HepG2 (cell line): ENCODE results near the gene EFNA2. TPM values are rescaled to one million over a fixed set of nuclear protein-coding genes. Genes with fewer than 3 reads are reported as not detected.

ENCODE experiments used
- KDM3A ChIP-seq: IDR thresholded peaks from 2 replicates; pipeline ENCODE4 v1.6.1; 2018; ENCODE audit warnings: low read depth, missing compliant biosample characterization
- NFYB ChIP-seq: sonication (generic); formaldehyde crosslinking; IDR thresholded peaks from 2 replicates; pipeline ENCODE4 v1.4.0; 2020; ENCODE audit warnings: missing genetic modification reagents
- ZNF326 ChIP-seq: sonication (generic); formaldehyde crosslinking; IDR thresholded peaks from 2 replicates; pipeline ENCODE4 v1.4.0; 2020; ENCODE audit warnings: missing genetic modification reagents, borderline replicate concordance
- ZNF354B ChIP-seq: sonication (generic); formaldehyde crosslinking; IDR thresholded peaks from 2 replicates; pipeline ENCODE4 v1.8.0; 2022; ENCODE audit warnings: mild to moderate bottlenecking, missing genetic modification reagents
- ZNF510 ChIP-seq: sonication (generic); formaldehyde crosslinking; IDR thresholded peaks from 2 replicates; pipeline ENCODE4 v1.4.0; 2020; ENCODE audit warnings: low read depth, mild to moderate bottlenecking, missing genetic modification reagents
- ZNF567 ChIP-seq: sonication (generic); formaldehyde crosslinking; IDR thresholded peaks from 2 replicates; pipeline ENCODE4 v1.8.1; 2023; ENCODE audit warnings: mild to moderate bottlenecking, missing genetic modification reagents, borderline replicate concordance
- ZNF672 ChIP-seq: sonication (generic); formaldehyde crosslinking; IDR thresholded peaks from 2 replicates; pipeline ENCODE4 v1.8.1; 2022; ENCODE audit warnings: missing genetic modification reagents
- polyA plus RNA-seq, 8 experiments: library from polyadenylated mRNA; depleted of rRNA in 3 of 8; stranded (reverse) in 7 of 8; unstranded in 1 of 8; fragments of >200 nt; fragmentation: Illumina TruSeq in 4 of 8; extraction: Trizol in 4 of 8; gene quantifications; 2 replicates each; pipeline versions ENCODE4 v1.2.1 to v1.2.3, GENCODE V29; 2011 to 2016; ENCODE audit warnings: low read depth in 4 of 8, missing spikeins in 1 of 8, mixed read lengths in 1 of 8; ENCODE audit not compliant: insufficient read depth in 1 of 8
- total RNA-seq, 5 experiments: library from RNA; depleted of rRNA; stranded (reverse); fragments of >200 nt; fragmentation: Illumina TruSeq; extraction: Trizol; gene quantifications; 2 replicates each; pipeline ENCODE4 v1.2.3, GENCODE V29; 2016; ENCODE audit warnings: low read depth in 1 of 5
- TF ChIP-seq, protein P1 (sequence below): sonication (generic); formaldehyde crosslinking; IDR thresholded peaks from 2 replicates; pipeline ENCODE4 v1.4.0; 2020; ENCODE audit warnings: mild to moderate bottlenecking, missing genetic modification reagents
- TF ChIP-seq, protein P2 (sequence below): sonication (generic); formaldehyde crosslinking; IDR thresholded peaks from 2 replicates; pipeline ENCODE4 v1.4.0; 2020; ENCODE audit warnings: mild to moderate bottlenecking, missing genetic modification reagents
- TF ChIP-seq, protein P3 (sequence below): IDR thresholded peaks from 2 replicates; pipeline ENCODE4 v1.6.1; 2012; ENCODE audit warnings: low read depth, low read length, improper control_type of control experiment
- TF ChIP-seq, protein P4 (sequence below): sonication (generic); formaldehyde crosslinking; IDR thresholded peaks from 2 replicates; pipeline ENCODE4 v1.4.0; 2020; ENCODE audit warnings: missing genetic modification reagents, borderline replicate concordance
- TF ChIP-seq, protein P5 (sequence below): IDR thresholded peaks from 2 replicates; pipeline ENCODE4 v1.6.1; 2016; ENCODE audit warnings: missing compliant biosample characterization, missing genetic modification reagents, borderline replicate concordance

EFNA2 gene
- total and polyA plus RNA-seq, 2 of the 13 experiments (the other 11 are each of a cell fraction or from before 2014, with no cell fraction given), result 6.0 to 9.9 TPM

DNA sequence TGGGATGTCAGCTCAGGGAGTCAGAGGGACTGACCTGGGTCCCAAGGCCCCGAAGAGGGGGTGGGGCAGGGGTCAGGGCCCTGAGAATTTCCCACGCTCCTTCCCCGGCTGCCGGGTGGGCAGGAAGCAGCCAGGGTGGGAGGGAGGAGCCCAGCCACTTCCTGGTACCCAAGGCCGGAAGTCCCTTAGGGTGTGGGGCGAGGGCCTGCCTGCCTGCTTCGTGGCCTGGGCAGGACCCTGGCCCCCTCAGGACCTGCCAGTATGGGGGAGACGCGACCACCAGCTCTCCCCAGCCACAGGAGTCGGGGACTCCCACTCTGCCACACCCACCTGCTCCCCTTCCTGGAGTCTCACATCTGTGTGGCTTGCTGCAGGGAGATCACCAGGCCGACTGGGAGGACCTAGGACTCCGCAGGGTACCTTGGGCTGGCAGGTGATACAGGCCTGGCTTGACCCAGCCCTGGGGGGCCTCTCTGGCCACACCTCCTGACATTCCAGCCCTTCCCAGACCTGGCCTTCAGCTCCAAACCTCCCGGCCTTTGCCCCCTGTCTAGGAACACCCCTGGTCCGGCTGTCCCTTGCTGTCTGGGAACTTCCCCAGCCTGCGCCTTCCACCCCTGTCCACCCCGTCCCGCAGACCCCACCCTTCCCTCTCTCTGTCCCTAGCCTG lies 26.3 kb upstream of the EFNA2 start (continued):
- TF ChIP-seq, protein P1, sequence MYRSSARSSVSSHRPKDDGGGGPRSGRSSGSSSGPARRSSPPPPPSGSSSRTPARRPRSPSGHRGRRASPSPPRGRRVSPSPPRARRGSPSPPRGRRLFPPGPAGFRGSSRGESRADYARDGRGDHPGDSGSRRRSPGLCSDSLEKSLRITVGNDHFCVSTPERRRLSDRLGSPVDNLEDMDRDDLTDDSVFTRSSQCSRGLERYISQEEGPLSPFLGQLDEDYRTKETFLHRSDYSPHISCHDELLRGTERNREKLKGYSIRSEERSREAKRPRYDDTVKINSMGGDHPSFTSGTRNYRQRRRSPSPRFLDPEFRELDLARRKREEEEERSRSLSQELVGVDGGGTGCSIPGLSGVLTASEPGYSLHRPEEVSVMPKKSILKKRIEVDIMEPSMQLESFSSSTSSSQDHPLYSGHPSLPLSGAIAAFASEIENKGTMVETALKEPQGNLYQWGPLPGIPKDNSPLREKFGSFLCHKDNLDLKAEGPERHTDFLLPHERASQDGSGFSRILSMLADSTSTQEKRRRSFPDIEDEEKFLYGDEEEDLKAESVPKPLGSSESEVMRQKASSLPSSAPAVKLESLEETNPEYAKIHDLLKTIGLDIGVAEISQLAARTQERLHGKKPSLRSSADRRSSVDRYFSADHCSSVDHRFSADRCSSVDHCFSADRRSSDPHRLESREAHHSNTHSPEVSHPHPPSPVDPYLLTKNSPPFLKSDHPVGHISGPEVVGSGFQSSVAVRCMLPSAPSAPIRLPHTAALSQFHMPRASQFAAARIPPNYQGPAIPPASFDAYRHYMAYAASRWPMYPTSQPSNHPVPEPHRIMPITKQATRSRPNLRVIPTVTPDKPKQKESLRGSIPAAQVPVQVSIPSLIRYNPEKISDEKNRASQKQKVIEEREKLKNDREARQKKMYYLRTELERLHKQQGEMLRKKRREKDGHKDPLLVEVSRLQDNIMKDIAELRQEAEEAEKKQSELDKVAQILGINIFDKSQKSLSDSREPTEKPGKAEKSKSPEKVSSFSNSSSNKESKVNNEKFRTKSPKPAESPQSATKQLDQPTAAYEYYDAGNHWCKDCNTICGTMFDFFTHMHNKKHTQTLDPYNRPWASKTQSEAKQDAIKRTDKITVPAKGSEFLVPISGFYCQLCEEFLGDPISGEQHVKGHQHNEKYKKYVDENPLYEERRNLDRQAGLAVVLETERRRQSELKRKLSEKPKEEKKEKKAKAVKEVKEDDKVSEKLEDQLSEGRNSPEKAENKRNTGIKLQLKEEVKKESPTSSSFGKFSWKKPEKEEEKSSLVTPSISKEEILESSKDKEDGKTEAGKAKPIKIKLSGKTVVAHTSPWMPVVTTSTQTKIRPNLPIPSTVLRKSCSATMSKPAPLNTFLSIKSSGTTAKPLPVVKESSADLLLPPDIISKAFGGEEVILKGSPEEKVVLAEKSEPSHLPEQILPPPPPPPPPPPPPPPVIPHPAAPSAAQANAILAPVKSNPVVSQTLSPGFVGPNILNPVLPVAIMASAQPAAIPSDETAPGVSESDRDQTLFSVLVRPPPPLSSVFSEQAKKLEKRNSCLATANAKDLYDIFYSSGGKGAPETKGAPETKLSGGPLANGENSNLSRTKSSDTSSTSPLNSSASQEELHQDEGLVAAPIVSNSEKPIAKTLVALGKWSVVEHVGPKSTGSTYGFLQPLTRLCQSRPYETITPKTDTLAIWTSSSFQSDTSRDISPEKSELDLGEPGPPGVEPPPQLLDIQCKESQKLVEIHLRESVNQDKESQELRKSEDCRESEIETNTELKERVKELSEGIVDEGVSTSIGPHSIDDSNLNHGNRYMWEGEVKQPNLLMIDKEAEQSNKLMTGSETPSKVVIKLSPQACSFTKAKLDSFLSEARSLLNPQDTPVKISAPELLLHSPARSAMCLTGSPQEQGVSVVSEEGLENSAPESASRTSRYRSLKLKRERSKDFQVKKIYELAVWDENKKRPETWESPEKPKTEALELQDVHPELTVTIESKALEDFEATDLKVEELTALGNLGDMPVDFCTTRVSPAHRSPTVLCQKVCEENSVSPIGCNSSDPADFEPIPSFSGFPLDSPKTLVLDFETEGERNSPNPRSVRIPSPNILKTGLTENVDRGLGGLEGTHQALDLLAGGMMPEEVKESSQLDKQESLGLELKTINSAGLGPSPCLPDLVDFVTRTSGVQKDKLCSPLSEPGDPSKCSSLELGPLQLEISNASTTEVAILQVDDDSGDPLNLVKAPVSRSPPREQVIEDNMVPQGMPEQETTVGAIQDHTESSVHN, result peak; percentile 89; the same call in 1 of the 2 replicates
- TF ChIP-seq ZNF354B (CRISPR knock-in tag), result no peak
- TF ChIP-seq, protein P2, sequence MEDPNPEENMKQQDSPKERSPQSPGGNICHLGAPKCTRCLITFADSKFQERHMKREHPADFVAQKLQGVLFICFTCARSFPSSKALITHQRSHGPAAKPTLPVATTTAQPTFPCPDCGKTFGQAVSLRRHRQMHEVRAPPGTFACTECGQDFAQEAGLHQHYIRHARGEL (CRISPR knock-in tag), result no peak
- peak; percentile 55; the same call in 1 of the 2 replicates for TF ChIP-seq ZNF567 (CRISPR knock-in tag)
- peak; percentile 74; the same call in 1 of the 2 replicates for TF ChIP-seq ZNF510 (CRISPR knock-in tag)
- TF ChIP-seq KDM3A (CRISPR knock-in tag), result 0 out of 2 replicates have a peak, but pooled peaks have one; percentile 34
- peak; percentile 89 for TF ChIP-seq ZNF326 (CRISPR knock-in tag)
- TF ChIP-seq, protein P3, sequence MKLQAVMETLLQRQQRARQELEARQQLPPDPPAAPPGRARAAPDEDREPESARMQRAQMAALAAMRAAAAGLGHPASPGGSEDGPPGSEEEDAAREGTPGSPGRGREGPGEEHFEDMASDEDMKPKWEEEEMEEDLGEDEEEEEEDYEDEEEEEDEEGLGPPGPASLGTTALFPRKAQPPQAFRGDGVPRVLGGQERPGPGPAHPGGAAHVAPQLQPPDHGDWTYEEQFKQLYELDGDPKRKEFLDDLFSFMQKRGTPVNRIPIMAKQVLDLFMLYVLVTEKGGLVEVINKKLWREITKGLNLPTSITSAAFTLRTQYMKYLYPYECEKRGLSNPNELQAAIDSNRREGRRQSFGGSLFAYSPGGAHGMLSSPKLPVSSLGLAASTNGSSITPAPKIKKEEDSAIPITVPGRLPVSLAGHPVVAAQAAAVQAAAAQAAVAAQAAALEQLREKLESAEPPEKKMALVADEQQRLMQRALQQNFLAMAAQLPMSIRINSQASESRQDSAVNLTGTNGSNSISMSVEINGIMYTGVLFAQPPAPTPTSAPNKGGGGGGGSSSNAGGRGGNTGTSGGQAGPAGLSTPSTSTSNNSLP, result no peak
- TF ChIP-seq, protein P4, sequence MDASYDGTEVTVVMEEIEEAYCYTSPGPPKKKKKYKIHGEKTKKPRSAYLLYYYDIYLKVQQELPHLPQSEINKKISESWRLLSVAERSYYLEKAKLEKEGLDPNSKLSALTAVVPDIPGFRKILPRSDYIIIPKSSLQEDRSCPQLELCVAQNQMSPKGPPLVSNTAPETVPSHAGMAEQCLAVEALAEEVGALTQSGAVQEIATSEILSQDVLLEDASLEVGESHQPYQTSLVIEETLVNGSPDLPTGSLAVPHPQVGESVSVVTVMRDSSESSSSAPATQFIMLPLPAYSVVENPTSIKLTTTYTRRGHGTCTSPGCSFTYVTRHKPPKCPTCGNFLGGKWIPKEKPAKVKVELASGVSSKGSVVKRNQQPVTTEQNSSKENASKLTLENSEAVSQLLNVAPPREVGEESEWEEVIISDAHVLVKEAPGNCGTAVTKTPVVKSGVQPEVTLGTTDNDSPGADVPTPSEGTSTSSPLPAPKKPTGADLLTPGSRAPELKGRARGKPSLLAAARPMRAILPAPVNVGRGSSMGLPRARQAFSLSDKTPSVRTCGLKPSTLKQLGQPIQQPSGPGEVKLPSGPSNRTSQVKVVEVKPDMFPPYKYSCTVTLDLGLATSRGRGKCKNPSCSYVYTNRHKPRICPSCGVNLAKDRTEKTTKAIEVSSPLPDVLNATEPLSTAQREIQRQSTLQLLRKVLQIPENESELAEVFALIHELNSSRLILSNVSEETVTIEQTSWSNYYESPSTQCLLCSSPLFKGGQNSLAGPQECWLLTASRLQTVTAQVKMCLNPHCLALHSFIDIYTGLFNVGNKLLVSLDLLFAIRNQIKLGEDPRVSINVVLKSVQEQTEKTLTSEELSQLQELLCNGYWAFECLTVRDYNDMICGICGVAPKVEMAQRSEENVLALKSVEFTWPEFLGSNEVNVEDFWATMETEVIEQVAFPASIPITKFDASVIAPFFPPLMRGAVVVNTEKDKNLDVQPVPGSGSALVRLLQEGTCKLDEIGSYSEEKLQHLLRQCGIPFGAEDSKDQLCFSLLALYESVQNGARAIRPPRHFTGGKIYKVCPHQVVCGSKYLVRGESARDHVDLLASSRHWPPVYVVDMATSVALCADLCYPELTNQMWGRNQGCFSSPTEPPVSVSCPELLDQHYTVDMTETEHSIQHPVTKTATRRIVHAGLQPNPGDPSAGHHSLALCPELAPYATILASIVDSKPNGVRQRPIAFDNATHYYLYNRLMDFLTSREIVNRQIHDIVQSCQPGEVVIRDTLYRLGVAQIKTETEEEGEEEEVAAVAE (CRISPR knock-in tag), result peak; percentile 70; the same call in 1 of the 2 replicates
- peak; percentile 35; the same call in 1 of the 2 replicates for TF ChIP-seq NFYB
- TF ChIP-seq, protein P5, sequence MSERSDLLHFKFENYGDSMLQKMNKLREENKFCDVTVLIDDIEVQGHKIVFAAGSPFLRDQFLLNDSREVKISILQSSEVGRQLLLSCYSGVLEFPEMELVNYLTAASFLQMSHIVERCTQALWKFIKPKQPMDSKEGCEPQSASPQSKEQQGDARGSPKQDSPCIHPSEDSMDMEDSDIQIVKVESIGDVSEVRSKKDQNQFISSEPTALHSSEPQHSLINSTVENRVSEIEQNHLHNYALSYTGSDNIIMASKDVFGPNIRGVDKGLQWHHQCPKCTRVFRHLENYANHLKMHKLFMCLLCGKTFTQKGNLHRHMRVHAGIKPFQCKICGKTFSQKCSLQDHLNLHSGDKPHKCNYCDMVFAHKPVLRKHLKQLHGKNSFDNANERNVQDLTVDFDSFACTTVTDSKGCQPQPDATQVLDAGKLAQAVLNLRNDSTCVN (CRISPR knock-in tag), result no peak
- TF ChIP-seq ZNF672, result no peak
